ENCODE results near the gene THSD1. TPM values are rescaled to one million over a fixed set of nuclear protein-coding genes. Genes with fewer than 3 reads are reported as not detected.
"Not testable (repeated sequence)": the region's sequence is repeated elsewhere in the genome, so short reads cannot be mapped to it uniquely, and the experiment has no call there.

THSD1 gene
- total RNA-seq, 1 experiment from 2014 or later = 3.3 TPM

DNA sequence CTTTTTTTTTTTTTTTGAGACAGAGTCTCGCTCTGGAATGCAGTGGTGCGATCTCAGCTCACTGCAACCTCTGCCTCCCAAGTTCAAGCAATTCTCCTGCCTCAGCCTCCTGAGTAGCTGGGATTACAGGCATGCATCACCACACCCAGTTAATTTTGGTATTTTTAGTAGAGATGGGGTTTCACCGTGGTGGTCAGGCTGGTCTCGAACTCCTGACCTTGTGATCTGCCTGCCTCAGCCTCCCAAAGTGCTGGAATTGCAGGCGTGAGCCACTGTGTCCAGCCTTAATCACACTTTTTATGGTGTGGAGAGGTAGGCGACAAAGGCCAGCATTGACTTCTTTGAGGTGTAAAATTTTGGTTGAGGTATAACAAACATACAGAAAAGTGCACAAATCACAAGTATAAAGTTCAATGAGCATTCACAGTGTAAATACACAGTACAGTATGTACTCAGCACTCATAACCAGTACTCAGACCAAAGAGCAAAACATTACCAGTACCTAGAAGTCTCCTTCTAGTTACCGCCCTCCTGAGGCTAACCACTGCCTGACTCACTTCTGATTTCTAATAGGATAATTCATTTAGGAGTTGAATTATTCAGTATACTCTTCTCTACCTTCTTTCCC lies 68.0 kb downstream of the THSD1 start:
- H3K27ac ChIP-seq (ENCODE audit: low read length); H3K4me3 ChIP-seq (ENCODE audit: low read depth in 2 of 2, low read length in 2 of 2); BruUV-seq (replicated peaks); ATAC-seq; CTCF ChIA-PET; H3K9me3 ChIP-seq (ENCODE audit: control insufficient read depth, insufficient read depth, low read depth, low read length); POLR2A ChIA-PET; H3K4me1 ChIP-seq (ENCODE audit: control insufficient read depth, insufficient read depth, low read length); intact Hi-C loops (cut with micrococcal nuclease; ENCODE audit: unreplicated experiment); H3K27me3 ChIP-seq (ENCODE audit: control insufficient read depth, insufficient read depth, low read length); H3K36me3 ChIP-seq (ENCODE audit: control insufficient read depth, insufficient read depth, low read length); DNase-seq (ENCODE audit: low read depth, low spot score); in situ Hi-C loops (cut with HindIII; ENCODE audit: low pct_unique_long_range_greater_than_20kb, low sequenced_read_pairs): not testable (repeated sequence)

DNA sequence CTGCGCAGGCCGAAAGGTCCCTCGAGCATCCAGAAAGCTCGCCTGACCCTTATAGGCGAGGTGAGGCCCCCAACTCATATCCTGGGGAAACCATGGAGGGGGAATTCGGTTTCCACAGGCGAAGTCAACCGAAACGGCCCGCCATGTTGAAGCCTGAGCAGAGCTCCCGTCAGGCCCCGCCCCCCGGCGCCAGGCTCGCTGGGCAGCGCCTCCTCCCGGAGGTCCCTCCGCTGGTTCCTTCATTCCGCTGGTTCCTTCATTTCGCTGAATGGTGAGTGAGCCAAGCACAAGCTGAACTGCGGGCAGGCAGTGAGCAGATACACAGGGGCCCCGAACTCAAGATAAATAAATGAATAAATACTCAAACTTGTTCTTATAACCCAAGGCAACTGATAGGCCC lies 71.9 kb downstream of the THSD1 start:
- H3K27ac ChIP-seq (ENCODE audit: low read length); H3K4me1 ChIP-seq (ENCODE audit: control insufficient read depth, insufficient read depth, low read length); ATAC-seq; BruUV-seq (replicated peaks); intact Hi-C loops (cut with micrococcal nuclease; ENCODE audit: unreplicated experiment); CTCF ChIA-PET; in situ Hi-C loops (cut with HindIII; ENCODE audit: low pct_unique_long_range_greater_than_20kb, low sequenced_read_pairs); DNase-seq (ENCODE audit: low read depth, low spot score); H3K36me3 ChIP-seq (ENCODE audit: control insufficient read depth, insufficient read depth, low read length); H3K4me3 ChIP-seq (ENCODE audit: low read depth in 2 of 2, low read length in 2 of 2); H3K27me3 ChIP-seq (ENCODE audit: control insufficient read depth, insufficient read depth, low read length); POLR2A ChIA-PET; H3K9me3 ChIP-seq (ENCODE audit: control insufficient read depth, insufficient read depth, low read depth, low read length): not testable (repeated sequence)

DNA sequence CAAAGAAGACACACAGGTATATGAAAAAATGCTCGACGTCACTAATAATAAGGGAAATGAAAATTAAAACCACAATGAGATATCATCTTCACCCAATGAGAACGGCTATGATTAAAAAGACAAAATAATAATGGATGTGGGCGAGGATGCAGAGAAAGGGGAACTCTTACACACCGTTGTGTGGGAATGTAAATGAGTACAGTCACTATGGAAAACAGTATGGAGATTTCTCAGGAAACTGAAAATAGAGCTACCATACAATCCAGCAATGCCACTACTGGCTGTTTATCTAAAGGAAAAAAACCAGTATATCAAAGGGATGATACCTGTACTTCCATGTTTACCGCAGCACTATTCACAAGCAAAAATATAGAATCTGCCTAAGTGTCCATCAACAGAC lies 74.1 kb downstream of the THSD1 start:
- not testable (repeated sequence) for H3K27me3 ChIP-seq (ENCODE audit: control insufficient read depth, insufficient read depth, low read length); BruUV-seq (replicated peaks)

More for the DNA sequence above, 74.1 kb downstream of the THSD1 start:
- POLR2A ChIA-PET; H3K4me3 ChIP-seq (ENCODE audit: low read depth in 2 of 2, low read length in 2 of 2); H3K36me3 ChIP-seq (ENCODE audit: control insufficient read depth, insufficient read depth, low read length); H3K4me1 ChIP-seq (ENCODE audit: control insufficient read depth, insufficient read depth, low read length); H3K27ac ChIP-seq (ENCODE audit: low read length); CTCF ChIA-PET; ATAC-seq; intact Hi-C loops (cut with micrococcal nuclease; ENCODE audit: unreplicated experiment); DNase-seq (ENCODE audit: low read depth, low spot score); in situ Hi-C loops (cut with HindIII; ENCODE audit: low pct_unique_long_range_greater_than_20kb, low sequenced_read_pairs); H3K9me3 ChIP-seq (ENCODE audit: control insufficient read depth, insufficient read depth, low read depth, low read length): not testable (repeated sequence)

Other genes starting within 250 kb of the THSD1 start
- gene NEK3, start 246.6 kb downstream of the THSD1 start, total RNA-seq (2021; ENCODE audit: unreplicated experiment) = 12.0 TPM
- gene VPS36, start 44.5 kb upstream of the THSD1 start, total RNA-seq (2021; ENCODE audit: unreplicated experiment) = 32.1 TPM
- gene CKAP2, start 49.3 kb upstream of the THSD1 start, total RNA-seq (2021; ENCODE audit: unreplicated experiment) = 51.1 TPM
- gene HNRNPA1L2, start 236.3 kb upstream of the THSD1 start, total RNA-seq (2021; ENCODE audit: unreplicated experiment) = 3.2 TPM
- 43.2 TPM for gene SUGT1, start 246.7 kb upstream of the THSD1 start, total RNA-seq (2021; ENCODE audit: unreplicated experiment)